Right lobe of liver (tissue), 4 donors: Measurements from ENCODE around the gene SHISA6.

Experiments
- POLR2A ChIP-seq: fragments of 450-650 bp; IDR thresholded peaks from one replicate; pipeline ENCODE4 v1.6.1; 2017; ENCODE audit warnings: antibody characterized with exemption, mild to moderate bottlenecking
- TF ChIP-seq, protein P1 (sequence below), 4 donors: fragments of 200-600 bp in 3 of 4; fragments of 450-650 bp in 1 of 4; IDR thresholded peaks; one replicate each; pipeline versions ENCODE4 v1.5.1 to v1.8.0; 2016 to 2022; ENCODE audit warnings: antibody characterized with exemption in 4 of 4, mild to moderate bottlenecking in 2 of 4
- donor health status: DM: no; HTN: no; CAD: no.
- donor health status: DM: no; HTN: no; CAD: no.
- donor health status: DM: no; HTN: yes; CAD: no.

DNA sequence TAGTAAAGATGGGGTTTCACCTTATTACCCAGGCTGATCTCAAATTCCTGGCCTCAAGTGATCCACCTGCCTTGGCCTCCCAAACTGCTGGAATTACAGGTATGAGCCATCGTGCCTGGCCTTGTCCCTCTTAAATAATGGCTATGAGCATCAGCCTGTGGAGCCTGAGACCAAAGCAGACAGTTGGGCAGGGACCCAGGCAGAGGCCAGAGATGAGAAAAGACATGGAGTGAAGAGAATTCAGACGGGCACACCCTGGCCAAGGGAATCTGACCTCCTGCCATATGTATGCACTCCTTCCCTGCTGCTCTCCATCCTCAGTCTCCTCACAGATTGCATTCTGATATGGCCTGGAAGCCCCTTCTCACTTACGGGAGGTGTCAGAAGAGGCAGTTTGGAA lies 258.9 kb downstream of the SHISA6 start:
- TF ChIP-seq, protein P1, sequence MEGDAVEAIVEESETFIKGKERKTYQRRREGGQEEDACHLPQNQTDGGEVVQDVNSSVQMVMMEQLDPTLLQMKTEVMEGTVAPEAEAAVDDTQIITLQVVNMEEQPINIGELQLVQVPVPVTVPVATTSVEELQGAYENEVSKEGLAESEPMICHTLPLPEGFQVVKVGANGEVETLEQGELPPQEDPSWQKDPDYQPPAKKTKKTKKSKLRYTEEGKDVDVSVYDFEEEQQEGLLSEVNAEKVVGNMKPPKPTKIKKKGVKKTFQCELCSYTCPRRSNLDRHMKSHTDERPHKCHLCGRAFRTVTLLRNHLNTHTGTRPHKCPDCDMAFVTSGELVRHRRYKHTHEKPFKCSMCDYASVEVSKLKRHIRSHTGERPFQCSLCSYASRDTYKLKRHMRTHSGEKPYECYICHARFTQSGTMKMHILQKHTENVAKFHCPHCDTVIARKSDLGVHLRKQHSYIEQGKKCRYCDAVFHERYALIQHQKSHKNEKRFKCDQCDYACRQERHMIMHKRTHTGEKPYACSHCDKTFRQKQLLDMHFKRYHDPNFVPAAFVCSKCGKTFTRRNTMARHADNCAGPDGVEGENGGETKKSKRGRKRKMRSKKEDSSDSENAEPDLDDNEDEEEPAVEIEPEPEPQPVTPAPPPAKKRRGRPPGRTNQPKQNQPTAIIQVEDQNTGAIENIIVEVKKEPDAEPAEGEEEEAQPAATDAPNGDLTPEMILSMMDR (IDR thresholded peaks at IDR 0.05), result no peak
- no peak for TF ChIP-seq POLR2A
